Measurements from ENCODE around the gene IL19.

Gene IL19

GRCh38 chr1:206847337-206847834 lies 76.8 kb downstream of the IL19 start:
- Histone ChIP-seq H3K9ac (ENCODE audit: low read depth, low read length) (no peak overlapping the region), H3K9me3 (ENCODE audit: insufficient read depth, low read length, severe bottlenecking) (no peaks in the 10 kb centered on the region), H3K4me2 (ENCODE audit: insufficient read depth, low read length) (no peak overlapping the region), H3K4me1 (ENCODE audit: insufficient read depth, low read length) (no peaks in the 10 kb centered on the region), H3K4me3 (ENCODE audit: low read depth in 1 of 2, low read length in 2 of 2) (no peak overlapping the region), H3K36me3 (ENCODE audit: insufficient read depth, low read length) (no peaks in the 10 kb centered on the region), H3K79me2 (ENCODE audit: insufficient read depth, low read length) (no peaks in the 10 kb centered on the region), H3K27ac (ENCODE audit: low read length) (no peak overlapping the region), H2AFZ (ENCODE audit: low read depth, low read length) (no peak overlapping the region), H3K27me3 (ENCODE audit: insufficient read depth, low read length, poor library complexity) (no peaks in the 10 kb centered on the region), H4K20me1 (ENCODE audit: insufficient read depth, low read length) (no peaks in the 10 kb centered on the region)
- DNase-seq (no peak), ATAC-seq (ENCODE audit: insufficient read depth, low read depth) (no peak)
- no peak for TF ChIP-seq EZH2 (IDR thresholded peaks at IDR 0.05; ENCODE audit: borderline replicate concordance, low read depth, low read length, severe bottlenecking)
- TF ChIP-seq CTCF (IDR thresholded peaks at IDR 0.05; ENCODE audit: borderline replicate concordance, extremely low read depth, low read length, poor library complexity, severe bottlenecking): no peak

GRCh38 chr1:206847946-206848345 lies 77.4 kb downstream of the IL19 start:
- TF ChIP-seq CTCF (IDR thresholded peaks at IDR 0.05; ENCODE audit: borderline replicate concordance, extremely low read depth, low read length, poor library complexity, severe bottlenecking) (no peak), EZH2 (IDR thresholded peaks at IDR 0.05; ENCODE audit: borderline replicate concordance, low read depth, low read length, severe bottlenecking) (no peak)
- Histone ChIP-seq H2AFZ (ENCODE audit: low read depth, low read length) (no peak overlapping the region), H3K79me2 (ENCODE audit: insufficient read depth, low read length) (no peaks in the 10 kb centered on the region), H3K27ac (ENCODE audit: low read length) (no peak overlapping the region), H3K4me3 (ENCODE audit: low read depth in 1 of 2, low read length in 2 of 2) (no peak overlapping the region), H3K36me3 (ENCODE audit: insufficient read depth, low read length) (no peaks in the 10 kb centered on the region), H3K4me2 (ENCODE audit: insufficient read depth, low read length) (no peak overlapping the region), H3K4me1 (ENCODE audit: insufficient read depth, low read length) (no peaks in the 10 kb centered on the region), H3K27me3 (ENCODE audit: insufficient read depth, low read length, poor library complexity) (no peaks in the 10 kb centered on the region), H3K9ac (ENCODE audit: low read depth, low read length) (no peak overlapping the region), H4K20me1 (ENCODE audit: insufficient read depth, low read length) (no peaks in the 10 kb centered on the region), H3K9me3 (ENCODE audit: insufficient read depth, low read length, severe bottlenecking) (no peaks in the 10 kb centered on the region)
- DNase-seq: no peak
- ATAC-seq (ENCODE audit: insufficient read depth, low read depth): no peak

- Histone ChIP-seq H2AFZ (ENCODE audit: low read depth, low read length) (no peak overlapping the region), H3K27ac (ENCODE audit: low read length) (no peak overlapping the region), H3K9ac (ENCODE audit: low read depth, low read length) (no peak overlapping the region), H3K9me3 (ENCODE audit: insufficient read depth, low read length, severe bottlenecking) (no peaks in the 10 kb centered on the region), H3K4me2 (ENCODE audit: insufficient read depth, low read length) (no peak overlapping the region), H3K4me3 (ENCODE audit: low read depth in 1 of 2, low read length in 2 of 2) (no peak overlapping the region), H3K79me2 (ENCODE audit: insufficient read depth, low read length) (no peaks in the 10 kb centered on the region), H3K36me3 (ENCODE audit: insufficient read depth, low read length) (no peaks in the 10 kb centered on the region), H3K27me3 (ENCODE audit: insufficient read depth, low read length, poor library complexity) (no peaks in the 10 kb centered on the region), H3K4me1 (ENCODE audit: insufficient read depth, low read length) (no peaks in the 10 kb centered on the region), H4K20me1 (ENCODE audit: insufficient read depth, low read length) (no peaks in the 10 kb centered on the region)
- TF ChIP-seq CTCF (IDR thresholded peaks at IDR 0.05; ENCODE audit: borderline replicate concordance, extremely low read depth, low read length, poor library complexity, severe bottlenecking) (no peak), EZH2 (IDR thresholded peaks at IDR 0.05; ENCODE audit: borderline replicate concordance, low read depth, low read length, severe bottlenecking) (no peak)
- DNase-seq: no peak
- ATAC-seq (ENCODE audit: insufficient read depth, low read depth): no peak
Observed at GRCh38 chr1:206850401-206850800, 79.8 kb downstream of the IL19 start.
